ENCODE measurements around the gene GPX4. TPM values are rescaled to one million over a fixed set of nuclear protein-coding genes. Genes with fewer than 3 reads are reported as not detected.

GPX4 gene
- total RNA-seq, 1 experiment from 2014 or later: 1,117 TPM

- no peak for DNase-seq (ENCODE audit: low spot score)
These were observed 19.5 kb upstream of the GPX4 start for GRCh38 chr19:1084024-1084868.

GRCh38 chr19:1085053-1085658 lies 18.6 kb upstream of the GPX4 start:
- DNase-seq (ENCODE audit: low spot score): no peak

- no peak for DNase-seq (ENCODE audit: low spot score)
These were observed 17.9 kb upstream of the GPX4 start for GRCh38 chr19:1085676-1086442.

- DNase-seq (ENCODE audit: low spot score): no peak
These were observed 17.2 kb upstream of the GPX4 start for GRCh38 chr19:1086613-1087012.

GRCh38 chr19:1087813-1088415 lies 15.9 kb upstream of the GPX4 start:
- DNase-seq (ENCODE audit: low spot score): no peak

- DNase-seq (ENCODE audit: low spot score): no peak
These were observed 15.3 kb upstream of the GPX4 start for GRCh38 chr19:1088416-1089010.

GRCh38 chr19:1089126-1089771 lies 14.5 kb upstream of the GPX4 start:
- DNase-seq (ENCODE audit: low spot score): no peak

GRCh38 chr19:1089891-1090290 lies 13.9 kb upstream of the GPX4 start:
- no peak for DNase-seq (ENCODE audit: low spot score)

- DNase-seq (ENCODE audit: low spot score): no peak
These were observed 12.9 kb upstream of the GPX4 start for GRCh38 chr19:1090731-1091543.

GRCh38 chr19:1091544-1092175 lies 12.1 kb upstream of the GPX4 start:
- no peak for DNase-seq (ENCODE audit: low spot score)

GRCh38 chr19:1093330-1093729 lies 10.5 kb upstream of the GPX4 start:
- no peak for DNase-seq (ENCODE audit: low spot score)

- DNase-seq (ENCODE audit: low spot score): no peak
These were observed 9.8 kb upstream of the GPX4 start for GRCh38 chr19:1093811-1094553.

- DNase-seq (ENCODE audit: low spot score): no peak
These were observed 9.2 kb upstream of the GPX4 start for GRCh38 chr19:1094655-1094977.

GRCh38 chr19:1094978-1095701 lies 8.7 kb upstream of the GPX4 start, which contains the start of gene POLR2E:
Gene POLR2E (minus strand): TSS chr19:1095375. CDS start chr19:1095315, 60 bp downstream.
- DNase-seq (ENCODE audit: low spot score): peak; percentile 90

GRCh38 chr19:1097810-1098176 lies 6.0 kb upstream of the GPX4 start:
- DNase-seq (ENCODE audit: low spot score): no peak

GRCh38 chr19:1098177-1099051 lies 5.4 kb upstream of the GPX4 start:
- DNase-seq (ENCODE audit: low spot score): peak; percentile 81

GRCh38 chr19:1101337-1101698 lies 2.5 kb upstream of the GPX4 start:
- no peak for DNase-seq (ENCODE audit: low spot score)
